ENCODE data around the gene SCGB1C2.

DNA sequence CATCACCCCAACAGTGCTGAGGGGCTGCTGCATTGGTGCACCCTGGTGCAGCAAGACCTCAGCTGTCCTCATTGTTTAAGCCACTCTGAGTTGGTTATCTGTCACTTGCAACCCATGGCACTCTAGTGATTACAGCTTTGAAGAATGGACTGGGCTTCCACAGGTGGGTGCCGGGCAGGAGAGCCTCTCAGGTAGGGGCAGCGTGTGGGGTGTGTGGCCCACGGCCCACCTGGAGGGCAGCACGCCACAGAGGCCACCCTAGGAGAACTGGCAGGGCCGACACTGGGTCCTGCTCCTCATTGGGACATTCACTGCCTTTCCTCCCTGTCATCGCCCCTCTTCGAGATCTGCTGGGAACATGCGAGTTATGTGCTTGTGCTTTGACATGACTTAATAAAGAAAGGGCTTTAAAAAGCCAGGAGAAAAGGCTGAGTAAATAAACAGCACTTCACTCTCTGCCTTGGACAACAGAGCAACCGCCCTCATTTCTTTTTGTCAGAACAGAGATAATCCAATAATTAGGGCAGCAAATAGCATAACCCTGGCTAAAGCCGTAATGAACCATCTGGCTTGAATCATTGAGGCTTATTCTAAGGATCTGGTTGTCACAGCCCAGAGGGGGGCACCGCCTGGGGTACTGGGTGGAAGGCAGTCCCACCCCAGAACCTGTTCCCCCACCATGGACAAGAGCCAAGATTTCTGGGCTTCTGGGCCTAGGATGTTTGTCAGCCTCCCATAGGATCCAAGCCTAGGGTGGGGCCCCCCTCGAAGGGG is 41.1 kb downstream of the SCGB1C2 start:
- TF ChIP-seq CTCF (conservative IDR thresholded peaks at IDR 0.05; ENCODE audit: low read length) (no peak), EZH2phosphoT487 (IDR thresholded peaks at IDR 0.05; ENCODE audit: borderline replicate concordance) (no peak)

Measured in Loucy (cell line).